Stimulated activated CD8-positive, alpha-beta memory T cell treated with anti-CD3 and anti-CD28 coated beads, Interleukin-15, amount 100 ng/mL, for 4 hours (primary cell): ENCODE measurements around the gene ZNF827.

Source experiments
- DNase-seq, 2 donors: peaks; one replicate each; pipeline ENCODE4 v3.0.0-alpha.2; 2020; ENCODE audit warnings: low read depth in 2 of 2

ZNF827 gene

DNA sequence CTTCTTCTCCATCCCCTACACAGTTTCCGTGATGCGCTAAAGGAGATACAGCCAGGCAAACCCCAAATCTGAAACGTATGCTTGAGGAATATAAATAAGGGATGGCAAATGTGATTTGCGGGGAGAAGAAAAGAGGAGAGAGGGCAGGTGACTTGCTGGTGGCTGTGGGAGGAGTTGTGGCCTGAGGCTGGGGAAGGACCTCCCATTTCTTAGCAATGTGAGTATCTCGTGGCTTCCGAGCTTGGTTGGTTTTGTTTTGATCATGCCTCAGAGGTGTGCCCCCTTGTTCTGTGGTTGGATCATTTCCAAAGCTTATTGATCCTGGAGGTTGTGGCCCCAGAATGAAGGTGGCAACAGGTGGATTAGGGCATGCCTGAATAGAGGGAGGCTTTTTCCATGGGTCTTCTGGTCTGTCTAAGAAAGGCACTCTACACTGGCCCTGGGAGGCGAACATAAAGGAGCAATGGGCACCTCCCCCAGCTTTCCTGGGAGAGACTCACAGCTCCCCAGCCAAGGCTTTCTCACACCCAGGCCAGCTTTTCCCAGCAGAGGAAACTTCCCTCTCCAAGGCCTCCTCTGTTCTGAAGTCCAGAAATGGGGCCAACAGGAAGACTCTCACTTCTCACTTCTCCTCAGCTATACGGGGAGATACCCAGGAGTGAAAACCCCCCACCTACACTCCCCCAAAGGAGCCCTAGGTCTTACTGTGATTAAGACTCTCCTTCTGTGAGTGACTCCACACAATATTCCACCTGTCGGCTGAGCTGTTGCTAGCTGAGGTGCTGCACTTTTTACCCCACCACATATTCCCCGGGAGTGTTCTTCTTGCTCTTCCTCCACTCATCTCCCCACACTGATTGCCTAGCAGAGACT, 218.6 kb downstream of the ZNF827 start:
- DNase-seq, result peak in 1 of 2 donors; percentile 13

DNA sequence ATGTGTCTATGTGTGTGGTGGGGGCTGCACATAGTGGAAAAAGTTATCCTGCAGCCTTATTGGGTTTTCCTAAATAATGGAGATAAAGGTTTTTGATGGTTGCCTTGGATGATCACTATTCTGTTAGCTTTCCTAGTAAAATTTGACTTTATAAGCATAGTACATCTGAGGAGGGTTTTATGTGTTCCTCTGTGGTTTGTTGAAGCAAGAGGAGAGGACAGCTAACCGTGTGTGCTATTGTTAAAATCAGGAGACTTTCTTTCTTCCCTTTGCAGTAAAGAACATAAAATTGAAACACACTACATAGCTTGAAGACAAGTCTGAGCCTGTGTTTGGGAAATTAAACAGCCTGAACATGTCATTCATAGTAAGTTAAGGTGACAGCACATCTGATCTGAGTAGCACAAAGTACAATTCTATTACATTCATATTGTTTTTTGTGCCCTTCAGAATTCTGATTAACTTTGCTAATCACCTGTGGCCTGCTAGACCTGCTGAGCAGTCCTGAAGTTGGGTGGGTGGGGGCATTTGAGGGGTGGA, 221.9 kb downstream of the ZNF827 start:
- no peak for DNase-seq

DNA sequence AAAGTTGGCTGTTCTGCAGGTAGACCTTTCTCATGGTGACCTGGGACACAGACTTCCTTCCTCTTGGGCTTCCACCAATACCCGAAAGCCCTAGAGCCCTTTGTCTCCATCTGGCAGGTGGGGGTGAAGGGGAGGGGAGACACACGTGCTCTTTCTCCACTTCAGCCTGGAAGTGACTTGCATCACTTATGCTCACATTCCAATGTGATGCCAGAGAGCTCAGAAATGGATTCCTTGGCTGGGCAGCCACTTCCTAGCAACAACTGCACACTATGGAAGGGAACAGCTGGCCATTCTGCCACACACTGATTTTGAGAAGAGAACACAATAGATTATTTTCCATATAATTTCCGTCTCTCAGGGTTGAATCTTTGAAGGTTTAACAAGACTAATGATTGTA, 222.4 kb downstream of the ZNF827 start:
- no peak for DNase-seq

DNA sequence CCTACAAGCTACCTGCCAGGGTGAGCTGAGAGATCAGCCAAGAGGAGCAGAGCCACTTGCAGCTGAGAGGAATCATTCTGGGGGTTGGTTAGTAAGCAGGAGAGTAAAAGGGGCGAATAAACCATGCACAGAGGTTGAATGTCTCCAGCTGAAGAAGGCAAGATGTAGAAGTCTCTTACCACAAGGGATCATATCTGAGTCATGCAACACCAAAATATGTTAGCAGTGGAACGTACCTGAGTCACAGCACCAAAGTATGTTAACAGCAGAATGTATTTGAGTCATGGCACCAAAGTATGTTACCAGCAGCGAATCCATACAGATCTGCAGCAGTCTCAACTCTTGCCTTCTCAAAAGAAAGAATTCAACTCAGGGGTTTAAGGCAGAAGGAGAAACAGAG, 228.8 kb downstream of the ZNF827 start:
- DNase-seq, result no peak

DNA sequence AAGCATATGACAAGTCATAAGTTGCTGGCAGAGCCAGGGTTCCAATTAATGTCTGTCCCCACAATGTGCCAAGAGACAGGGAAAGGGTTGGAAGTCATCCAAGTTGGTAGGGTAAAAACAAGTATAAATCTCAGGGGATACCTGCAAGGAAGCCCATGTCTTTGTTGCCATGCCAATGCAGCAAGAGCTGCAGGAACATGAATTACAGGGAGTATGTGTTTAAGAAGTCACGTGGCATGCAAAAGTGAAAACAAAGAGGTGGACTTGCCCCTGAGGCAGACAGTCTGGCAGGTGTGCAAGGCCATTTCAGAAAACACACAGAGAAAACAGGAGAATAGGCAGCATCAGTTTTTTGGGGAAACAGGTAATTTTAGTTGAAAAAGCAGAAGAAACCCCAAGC, 229.3 kb downstream of the ZNF827 start:
- no peak for DNase-seq
